Tibial nerve (tissue), 4 donors: ENCODE data around the gene TMOD3. TPM values are rescaled to one million over a fixed set of nuclear protein-coding genes. Genes with fewer than 3 reads are reported as not detected.

Experiments
- DNase-seq, 2 donors: peaks; one replicate each; pipeline ENCODE4 v3.0.0-alpha.2; 2019; ENCODE audit warnings: low spot score in 2 of 2
- H3K27ac ChIP-seq, 4 donors: fragments of 200-600 bp; sonication (generic) in 3 of 4; one replicate each; pipeline ENCODE4 v1.5.1; 2017 to 2019; ENCODE audit warnings: mild to moderate bottlenecking in 1 of 4
- H3K27me3 ChIP-seq, 2 donors: fragments of 200-600 bp; sonication (generic) in 1 of 2; one replicate each; pipeline versions ENCODE4 v1.5.1 to v1.6.0; 2017 to 2019
- H3K36me3 ChIP-seq, 3 donors: fragments of 200-600 bp; sonication (generic); one replicate each; pipeline ENCODE4 v1.5.1; 2018 to 2019
- H3K4me1 ChIP-seq, 4 donors: fragments of 200-600 bp; sonication (generic) in 3 of 4; one replicate each; pipeline ENCODE4 v1.5.1; 2017 to 2019
- H3K4me3 ChIP-seq, 4 donors: fragments of 200-600 bp; sonication (generic) in 3 of 4; one replicate each; pipeline ENCODE4 v1.5.1; 2017 to 2019; ENCODE audit warnings: mild to moderate bottlenecking in 1 of 4, moderate library complexity in 1 of 4
- H3K9me3 ChIP-seq, 4 donors: fragments of 200-600 bp; sonication (generic) in 3 of 4; one replicate each; pipeline ENCODE4 v1.5.1; 2017 to 2019
- EP300 ChIP-seq, 2 donors: sonication (generic); formaldehyde crosslinking; IDR thresholded peaks; one replicate each; pipeline ENCODE4 v1.6.1; 2017; ENCODE audit warnings: antibody characterized with exemption in 2 of 2, mild to moderate bottlenecking in 1 of 2
- POLR2A ChIP-seq, 2 donors: fragments of 450-650 bp; IDR thresholded peaks; one replicate each; pipeline ENCODE4 v1.6.1; 2017; ENCODE audit warnings: antibody characterized with exemption in 2 of 2, mild to moderate bottlenecking in 2 of 2, moderate library complexity in 2 of 2
- WGBS, 2 donors: methylation state at CpG; one replicate each; pipeline ENCODE4 v1.1.5; 2018; 5-methylcytosine and 5-hydroxymethylcytosine counted together
- total RNA-seq, 4 donors: library from RNA; depleted of rRNA; stranded (reverse); fragments of >200 nt; gene quantifications; one replicate each; pipeline ENCODE4 v1.1.0, GENCODE V29; 2016
- TF ChIP-seq, protein P1 (sequence below), 5 experiments: fragments of 200-600 bp in 3 of 5; fragments of 450-650 bp in 2 of 5; sonication (generic) in 3 of 5; IDR thresholded peaks; one replicate each; pipeline ENCODE4 v1.5.1; 2016 to 2019; ENCODE audit warnings: antibody characterized with exemption in 5 of 5, mild to moderate bottlenecking in 3 of 5, moderate library complexity in 2 of 5

The TMOD3 gene
- total RNA-seq, 4 donors from 2014 or later, result 23.7 to 46.8 (median 29.5) TPM

- peak; percentile 24 to 60 for DNase-seq
- Histone ChIP-seq H3K36me3 (peaks cover 0 to 7% (median 6%) of the 10 kb centered on the region in 3 donors), H3K4me3 (no peak overlapping the region), H3K4me1 (peaks cover 0 to 21% (median 6%) of the 10 kb centered on the region in 4 donors), H3K27me3 (no peaks in the 10 kb centered on the region), H3K27ac (peak overlapping the region in 1 of 4 donors; percentile 18), H3K9me3 (no peaks in the 10 kb centered on the region)
- TF ChIP-seq, protein P1, sequence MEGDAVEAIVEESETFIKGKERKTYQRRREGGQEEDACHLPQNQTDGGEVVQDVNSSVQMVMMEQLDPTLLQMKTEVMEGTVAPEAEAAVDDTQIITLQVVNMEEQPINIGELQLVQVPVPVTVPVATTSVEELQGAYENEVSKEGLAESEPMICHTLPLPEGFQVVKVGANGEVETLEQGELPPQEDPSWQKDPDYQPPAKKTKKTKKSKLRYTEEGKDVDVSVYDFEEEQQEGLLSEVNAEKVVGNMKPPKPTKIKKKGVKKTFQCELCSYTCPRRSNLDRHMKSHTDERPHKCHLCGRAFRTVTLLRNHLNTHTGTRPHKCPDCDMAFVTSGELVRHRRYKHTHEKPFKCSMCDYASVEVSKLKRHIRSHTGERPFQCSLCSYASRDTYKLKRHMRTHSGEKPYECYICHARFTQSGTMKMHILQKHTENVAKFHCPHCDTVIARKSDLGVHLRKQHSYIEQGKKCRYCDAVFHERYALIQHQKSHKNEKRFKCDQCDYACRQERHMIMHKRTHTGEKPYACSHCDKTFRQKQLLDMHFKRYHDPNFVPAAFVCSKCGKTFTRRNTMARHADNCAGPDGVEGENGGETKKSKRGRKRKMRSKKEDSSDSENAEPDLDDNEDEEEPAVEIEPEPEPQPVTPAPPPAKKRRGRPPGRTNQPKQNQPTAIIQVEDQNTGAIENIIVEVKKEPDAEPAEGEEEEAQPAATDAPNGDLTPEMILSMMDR (IDR thresholded peaks at IDR 0.05), result no peak
- TF ChIP-seq POLR2A (IDR thresholded peaks at IDR 0.05), result no peak
- TF ChIP-seq EP300 (IDR thresholded peaks at IDR 0.05), result no peak
- WGBS, 2 donors, result 37% methylated on average over 4 of the region's 4 CpGs
These were observed 35.7 kb upstream of the TMOD3 start for GRCh38 chr15:51793521-51794305.

- Histone ChIP-seq H3K4me1 (peaks cover 0 to 21% (median 6%) of the 10 kb centered on the region in 4 donors), H3K4me3 (no peak overlapping the region), H3K9me3 (no peaks in the 10 kb centered on the region), H3K27ac (no peak overlapping the region), H3K36me3 (peaks cover 0 to 30% (median 14%) of the 10 kb centered on the region in 3 donors), H3K27me3 (no peaks in the 10 kb centered on the region)
- TF ChIP-seq, protein P1 (IDR thresholded peaks at IDR 0.05), result no peak
- TF ChIP-seq EP300 (IDR thresholded peaks at IDR 0.05) (no peak), POLR2A (IDR thresholded peaks at IDR 0.05) (no peak)
- WGBS, 2 donors, result 86% methylated on average over 10 of the region's 10 CpGs
- no peak for DNase-seq
These were observed 32.5 kb upstream of the TMOD3 start for GRCh38 chr15:51796847-51797401.

DNA sequence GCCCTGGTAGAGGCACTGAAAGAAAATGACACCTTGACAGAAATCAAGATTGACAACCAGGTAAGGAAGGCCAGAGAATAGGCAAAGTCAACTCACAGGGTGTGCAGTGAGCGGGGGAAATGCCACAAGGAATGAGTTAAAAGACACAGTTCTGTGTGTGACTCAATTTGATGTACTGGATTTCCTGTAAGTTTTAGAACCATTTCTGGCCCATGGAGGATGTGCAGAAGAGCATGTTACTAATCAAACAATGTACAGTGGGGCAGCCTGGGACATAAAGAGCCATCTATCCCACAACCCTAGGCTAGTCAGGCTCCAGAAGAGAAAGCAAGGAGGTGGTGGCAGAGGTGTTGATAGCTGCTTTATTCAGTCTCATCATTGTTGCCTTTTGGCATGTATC is 31.2 kb upstream of the TMOD3 start:
- Histone ChIP-seq H3K9me3 (no peaks in the 10 kb centered on the region), H3K36me3 (peaks cover 0 to 41% (median 14%) of the 10 kb centered on the region in 3 donors), H3K4me1 (peaks cover 0 to 14% (median 4%) of the 10 kb centered on the region in 4 donors), H3K27ac (no peak overlapping the region), H3K27me3 (no peaks in the 10 kb centered on the region), H3K4me3 (no peak overlapping the region)
- WGBS, 2 donors, result 91 to 92% methylated on average over 1 of the region's 1 CpG
- TF ChIP-seq POLR2A (IDR thresholded peaks at IDR 0.05) (no peak), EP300 (IDR thresholded peaks at IDR 0.05) (no peak)
- TF ChIP-seq, protein P1 (IDR thresholded peaks at IDR 0.05), result no peak
- DNase-seq, result no peak

GRCh38 chr15:51799282-51800252 is 29.9 kb upstream of the TMOD3 start:
- 75 to 80% methylated on average over 6 of the region's 6 CpGs for WGBS, 2 donors
- Histone ChIP-seq H3K4me1 (peaks cover 0 to under 1% (median 0%) of the 10 kb centered on the region in 4 donors), H3K27me3 (no peaks in the 10 kb centered on the region), H3K27ac (no peak overlapping the region), H3K4me3 (no peak overlapping the region), H3K9me3 (no peaks in the 10 kb centered on the region), H3K36me3 (peaks cover 0 to 43% (median 14%) of the 10 kb centered on the region in 3 donors)
- no peak for DNase-seq
- TF ChIP-seq POLR2A (IDR thresholded peaks at IDR 0.05), result no peak
- TF ChIP-seq, protein P1 (IDR thresholded peaks at IDR 0.05), result no peak
- TF ChIP-seq EP300 (IDR thresholded peaks at IDR 0.05), result no peak
